Karpas-422 (cell line): Measurements from ENCODE around the gene GALNT10. TPM values are rescaled to one million over a fixed set of nuclear protein-coding genes. Genes with fewer than 3 reads are reported as not detected.

ENCODE experiments used
- DNase-seq: peaks from one replicate; pipeline ENCODE4 v3.0.0-alpha.2; 2015
- H2AFZ ChIP-seq: fragments of 200-600 bp; sonication (generic); 2 replicates; pipeline ENCODE4 v1.6.1; 2014; ENCODE audit warnings: antibody characterized with exemption, low read length, mixed read lengths
- H3K27ac ChIP-seq: fragments of 200-600 bp; sonication (generic); 2 replicates; pipeline ENCODE4 v1.5.1; 2014; ENCODE audit warnings: mild to moderate bottlenecking, low read length, moderate library complexity
- H3K27me3 ChIP-seq: fragments of 200-600 bp; sonication (generic); 2 replicates; pipeline ENCODE4 v1.6.1; 2014; ENCODE audit warnings: low read length, mixed read lengths
- H3K36me3 ChIP-seq: fragments of 200-600 bp; sonication (generic); 2 replicates; pipeline ENCODE4 v1.6.1; 2014; ENCODE audit warnings: low read length, mixed read lengths; ENCODE audit not compliant: insufficient read depth
- H3K4me1 ChIP-seq: fragments of 200-600 bp; sonication (generic); 2 replicates; pipeline ENCODE4 v1.6.1; 2014; ENCODE audit warnings: mild to moderate bottlenecking, low read length, mixed read lengths
- H3K4me2 ChIP-seq: fragments of 200-600 bp; sonication (generic); 2 replicates; pipeline ENCODE4 v1.6.1; 2014; ENCODE audit warnings: low read length, low read depth, mild to moderate bottlenecking; ENCODE audit not compliant: poor library complexity, severe bottlenecking
- H3K4me3 ChIP-seq: fragments of 200-600 bp; sonication (generic); 2 replicates; pipeline ENCODE4 v1.5.1; 2014; ENCODE audit warnings: mild to moderate bottlenecking, antibody characterized with exemption, low read length, mixed read lengths
- H3K79me2 ChIP-seq: fragments of 200-600 bp; sonication (generic); 2 replicates; pipeline ENCODE4 v1.6.1; 2014; ENCODE audit warnings: mild to moderate bottlenecking, low read length, mixed read lengths
- H3K9ac ChIP-seq: fragments of 200-600 bp; sonication (generic); 2 replicates; pipeline ENCODE4 v1.6.0; 2014; ENCODE audit warnings: low read length
- H3K9me2 ChIP-seq: fragments of 200-600 bp; sonication (generic), shearing (Covaris generic); replicated peaks from 2 replicates; pipeline ENCODE4 v1.6.0; 2014; ENCODE audit warnings: mild to moderate bottlenecking, low read length, moderate library complexity; ENCODE audit not compliant: insufficient read depth
- H3K9me3 ChIP-seq: fragments of 300-700, 200-600 bp; sonication (generic); 2 replicates; pipeline ENCODE4 v1.6.1; 2014; ENCODE audit warnings: low read length, mixed read lengths
- H4K20me1 ChIP-seq: fragments of 200-600 bp; sonication (generic); 2 replicates; pipeline ENCODE4 v1.6.1; 2014; ENCODE audit warnings: mild to moderate bottlenecking, antibody characterized with exemption, low read length, low read depth; ENCODE audit not compliant: insufficient read depth
- total RNA-seq: library from RNA; depleted of rRNA; stranded (reverse); fragments of >200 nt; shearing (Covaris generic); gene quantifications from 2 replicates; pipeline ENCODE4 v1.2.3, GENCODE V29; 2014; ENCODE audit warnings: low replicate concordance

GALNT10 gene
- total RNA-seq, 1 experiment from 2014 or later, result 3.6 TPM

GRCh38 chr5:154191467-154192261, 1.1 kb downstream of the GALNT10 start:
- H3K9ac ChIP-seq, result no peak overlapping the region
- no peaks in the 10 kb centered on the region for H3K9me2 ChIP-seq
- H3K9me3 ChIP-seq, result no peaks in the 10 kb centered on the region
- H3K4me2 ChIP-seq, result peak overlapping the region; percentile 86
- no peaks in the 10 kb centered on the region for H3K27me3 ChIP-seq
- H3K27ac ChIP-seq, result no peak overlapping the region
- peak; percentile 46 for DNase-seq
- H3K79me2 ChIP-seq, result no peaks in the 10 kb centered on the region
- H3K4me3 ChIP-seq, result no peak overlapping the region
- H3K36me3 ChIP-seq, result no peaks in the 10 kb centered on the region
- H2AFZ ChIP-seq, result no peak overlapping the region
- H3K4me1 ChIP-seq, result peaks cover 21% of the 10 kb centered on the region
- H4K20me1 ChIP-seq, result 0 out of 2 replicates have a peak, but pooled peaks cover 5% of the 10 kb centered on the region

GRCh38 chr5:154193283-154193682, 2.8 kb downstream of the GALNT10 start:
- peaks cover 16% of the 10 kb centered on the region for H3K4me1 ChIP-seq
- H3K9me2 ChIP-seq, result no peaks in the 10 kb centered on the region
- no peaks in the 10 kb centered on the region for H3K9me3 ChIP-seq
- no peaks in the 10 kb centered on the region for H3K36me3 ChIP-seq
- no peak for DNase-seq
- H3K4me2 ChIP-seq, result no peak overlapping the region
- H3K27ac ChIP-seq, result no peak overlapping the region
- peaks cover 5% of the 10 kb centered on the region; the same call in 1 of the 2 replicates for H4K20me1 ChIP-seq
- no peaks in the 10 kb centered on the region for H3K79me2 ChIP-seq
- no peak overlapping the region for H3K4me3 ChIP-seq
- no peak overlapping the region for H2AFZ ChIP-seq
- H3K27me3 ChIP-seq, result no peaks in the 10 kb centered on the region
- H3K9ac ChIP-seq, result no peak overlapping the region

GRCh38 chr5:154193701-154194121, 3.2 kb downstream of the GALNT10 start:
- H3K36me3 ChIP-seq, result no peaks in the 10 kb centered on the region
- no peak overlapping the region for H3K4me2 ChIP-seq
- no peak overlapping the region for H3K9ac ChIP-seq
- no peak overlapping the region for H2AFZ ChIP-seq
- no peaks in the 10 kb centered on the region for H3K27me3 ChIP-seq
- H4K20me1 ChIP-seq, result peaks cover 5% of the 10 kb centered on the region; the same call in 1 of the 2 replicates
- H3K9me2 ChIP-seq, result no peaks in the 10 kb centered on the region
- peaks cover 16% of the 10 kb centered on the region for H3K4me1 ChIP-seq
- no peak for DNase-seq
- H3K9me3 ChIP-seq, result no peaks in the 10 kb centered on the region
- no peaks in the 10 kb centered on the region for H3K79me2 ChIP-seq
- H3K4me3 ChIP-seq, result no peak overlapping the region
- H3K27ac ChIP-seq, result no peak overlapping the region

GRCh38 chr5:154194345-154195329, 4.1 kb downstream of the GALNT10 start:
- H4K20me1 ChIP-seq, result peaks cover 5% of the 10 kb centered on the region; the same call in 1 of the 2 replicates
- no peaks in the 10 kb centered on the region for H3K79me2 ChIP-seq
- H3K4me2 ChIP-seq, result no peak overlapping the region
- no peak overlapping the region for H3K9ac ChIP-seq
- H3K4me3 ChIP-seq, result no peak overlapping the region
- H3K36me3 ChIP-seq, result no peaks in the 10 kb centered on the region
- H3K9me3 ChIP-seq, result no peaks in the 10 kb centered on the region
- no peaks in the 10 kb centered on the region for H3K27me3 ChIP-seq
- peaks cover 15% of the 10 kb centered on the region for H3K4me1 ChIP-seq
- no peaks in the 10 kb centered on the region for H3K9me2 ChIP-seq
- no peak overlapping the region for H3K27ac ChIP-seq
- H2AFZ ChIP-seq, result no peak overlapping the region
- no peak for DNase-seq

GRCh38 chr5:154196281-154196680, 5.7 kb downstream of the GALNT10 start:
- Histone ChIP-seq H3K27me3 (no peaks in the 10 kb centered on the region), H3K9me3 (no peaks in the 10 kb centered on the region), H4K20me1 (peaks cover 5% of the 10 kb centered on the region; the same call in 1 of the 2 replicates), H3K79me2 (no peaks in the 10 kb centered on the region), H3K36me3 (no peaks in the 10 kb centered on the region), H3K4me1 (peaks cover 3% of the 10 kb centered on the region; the same call in 1 of the 2 replicates), H3K4me3 (no peak overlapping the region), H2AFZ (no peak overlapping the region), H3K9me2 (no peaks in the 10 kb centered on the region), H3K4me2 (no peak overlapping the region), H3K9ac (no peak overlapping the region), H3K27ac (no peak overlapping the region)
- DNase-seq, result no peak

GRCh38 chr5:154196955-154197652, 6.6 kb downstream of the GALNT10 start:
- Histone ChIP-seq H3K79me2 (no peaks in the 10 kb centered on the region), H3K4me1 (no peaks in the 10 kb centered on the region), H3K9me3 (no peaks in the 10 kb centered on the region), H3K9me2 (no peaks in the 10 kb centered on the region), H3K9ac (no peak overlapping the region), H3K27me3 (no peaks in the 10 kb centered on the region), H4K20me1 (peaks cover 2% of the 10 kb centered on the region; the same call in 1 of the 2 replicates), H3K4me3 (no peak overlapping the region), H2AFZ (no peak overlapping the region), H3K4me2 (no peak overlapping the region), H3K36me3 (no peaks in the 10 kb centered on the region), H3K27ac (no peak overlapping the region)
- DNase-seq, result peak; percentile 44

- H3K27me3 ChIP-seq, result no peaks in the 10 kb centered on the region
- H3K79me2 ChIP-seq, result no peaks in the 10 kb centered on the region
- H3K4me2 ChIP-seq, result no peak overlapping the region
- no peaks in the 10 kb centered on the region for H3K4me1 ChIP-seq
- H3K9me3 ChIP-seq, result no peaks in the 10 kb centered on the region
- H3K9ac ChIP-seq, result no peak overlapping the region
- no peak overlapping the region for H2AFZ ChIP-seq
- H3K4me3 ChIP-seq, result no peak overlapping the region
- no peaks in the 10 kb centered on the region for H3K36me3 ChIP-seq
- DNase-seq, result no peak
- no peaks in the 10 kb centered on the region for H3K9me2 ChIP-seq
- H3K27ac ChIP-seq, result no peak overlapping the region
- H4K20me1 ChIP-seq, result no peaks in the 10 kb centered on the region; the same call in 1 of the 2 replicates
Measured at GRCh38 chr5:154197801-154198491, 7.4 kb downstream of the GALNT10 start.
